ENCODE data around the gene EXOSC3. TPM values are rescaled to one million over a fixed set of nuclear protein-coding genes. Genes with fewer than 3 reads are reported as not detected.
A peak's percentile ranks its signal among the peaks of the same experiment; 100 is the strongest.
"Not testable (repeated sequence)": the region's sequence is repeated elsewhere in the genome, so short reads cannot be mapped to it uniquely, and the experiment has no call there.

EXOSC3 gene
- total RNA-seq (32.3 TPM), polyA plus RNA-seq (ENCODE audit: insufficient read depth, low read depth, low replicate concordance) (31.6 TPM)
- long read RNA-seq, donor 1, transcript EXOSC3-201 (4 exons, 1,806 nt), result major isoform, 13 of 17 reads
- long read RNA-seq, donor 1, partial matches to known transcripts, result 0 of 17 reads
- long read RNA-seq, donor 1, other reads (novel, unspliced or antisense), result 0 of 17 reads
- long read RNA-seq, donor 2, transcript EXOSC3-201 (4 exons, 1,806 nt), result major isoform, 14 of 22 reads
- long read RNA-seq, donor 2, partial matches to known transcripts, result 0 of 22 reads
- long read RNA-seq, donor 2, other reads (novel, unspliced or antisense), result 0 of 22 reads
- long read RNA-seq, donor 3, transcript EXOSC3-204 (3 exons, 509 nt), result minor isoform, 5 of 22 reads
- long read RNA-seq, donor 3, transcript EXOSC3-201 (4 exons, 1,806 nt), result major isoform, 14 of 22 reads
- long read RNA-seq, donor 3, partial matches to known transcripts, result 0 of 22 reads
- long read RNA-seq, donor 3, other reads (novel, unspliced or antisense), result 0 of 22 reads
- long read RNA-seq, donor 4, transcript EXOSC3-201 (4 exons, 1,806 nt), result major isoform, 10 of 17 reads
- long read RNA-seq, donor 4, partial matches to known transcripts, result 0 of 17 reads
- long read RNA-seq, donor 4, other reads (novel, unspliced or antisense), result 0 of 17 reads
- long read RNA-seq, donor 5, partial matches to known transcripts, result 0 of 1 reads
- long read RNA-seq, donor 5, other reads (novel, unspliced or antisense), result 0 of 1 reads
- long read RNA-seq, donor 6, transcript EXOSC3-201 (4 exons, 1,806 nt), result major isoform, 11 of 14 reads
- long read RNA-seq, donor 6, partial matches to known transcripts, result 0 of 14 reads
- long read RNA-seq, donor 6, other reads (novel, unspliced or antisense), result 0 of 14 reads
- long read RNA-seq, donor 7, transcript EXOSC3-201 (4 exons, 1,806 nt), result major isoform, 6 of 13 reads
- long read RNA-seq, donor 7, partial matches to known transcripts, result 0 of 13 reads
- long read RNA-seq, donor 7, other reads (novel, unspliced or antisense), result 4 of 13 reads
- long read RNA-seq, donor 8, transcript EXOSC3-201 (4 exons, 1,806 nt), result major isoform, 10 of 14 reads
- long read RNA-seq, donor 8, partial matches to known transcripts, result 0 of 14 reads
- long read RNA-seq, donor 8, other reads (novel, unspliced or antisense), result 0 of 14 reads
- long read RNA-seq, donor 9, transcript EXOSC3-201 (4 exons, 1,806 nt), result major isoform, 6 of 6 reads
- long read RNA-seq, donor 9, partial matches to known transcripts, result 0 of 6 reads
- long read RNA-seq, donor 9, other reads (novel, unspliced or antisense), result 0 of 6 reads
- long read RNA-seq, donor 10, transcript EXOSC3-201 (4 exons, 1,806 nt), result major isoform, 10 of 18 reads
- long read RNA-seq, donor 10, partial matches to known transcripts, result 5 of 18 reads
- long read RNA-seq, donor 10, other reads (novel, unspliced or antisense), result 0 of 18 reads

DNA sequence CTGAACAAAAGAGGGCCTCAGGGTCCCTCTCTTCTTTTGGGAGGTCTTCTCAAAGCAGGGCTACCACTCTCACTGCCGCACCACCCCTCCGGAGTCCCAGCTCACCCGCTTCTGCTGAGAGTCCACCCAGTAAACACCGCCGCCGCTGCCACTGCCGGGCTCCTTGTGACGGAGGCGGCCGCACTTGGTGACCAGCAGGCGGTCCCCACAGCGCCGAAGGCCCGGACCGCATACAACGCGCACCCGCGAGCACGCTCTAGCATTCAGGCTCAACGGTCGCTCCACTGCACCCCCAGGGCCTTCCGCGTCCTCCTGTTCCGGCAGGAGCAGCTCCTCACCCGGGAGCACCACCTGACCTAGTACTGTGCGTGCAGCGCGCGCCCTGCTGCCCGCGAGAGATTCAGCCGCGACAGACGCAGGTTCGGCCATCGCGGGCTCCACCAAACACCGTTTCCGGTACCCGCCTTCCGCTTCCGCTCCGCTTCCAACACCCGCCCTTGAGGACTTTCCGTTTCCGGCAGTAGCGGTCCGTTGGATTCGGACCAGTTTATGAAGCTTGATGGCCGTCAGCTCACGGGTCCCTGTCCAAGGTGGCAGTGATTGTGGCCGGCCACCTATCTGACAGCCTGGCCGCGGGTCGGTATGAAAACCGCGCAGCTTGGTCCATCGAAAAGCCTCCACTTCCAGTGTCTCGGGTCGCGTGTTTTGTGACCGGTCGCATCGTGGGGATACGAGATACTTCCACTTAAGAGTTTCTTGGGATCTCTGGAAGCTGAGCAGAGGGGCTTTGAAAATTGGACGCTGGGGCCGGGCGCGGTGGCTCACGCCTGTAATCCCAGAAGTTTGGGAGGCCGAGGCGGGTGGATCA, at the start of gene EXOSC3:
Gene EXOSC3, minus strand, starts transcription at position 449 of the 868 bp plus-strand sequence. Its CDS starts 20 bp downstream, at position 429.
- intact Hi-C loops (cut with DNase I), result no loop called here
- Histone ChIP-seq H3K9ac (ENCODE audit: low read length in 3 of 3) (peak within 1 kb of the TSS; percentile 85 to 90 (median 88)), H3K27ac (ENCODE audit: low read depth in 2 of 2, low read length in 2 of 2) (peak within 1 kb of the TSS; percentile 72 to 73), H3K36me3 (ENCODE audit: control insufficient read depth in 2 of 3, insufficient read depth in 3 of 3, low read length in 3 of 3) (peaks cover 8 to 32% (median 22%) of the 10 kb centered on the region in 3 donors), H3K9me3 (ENCODE audit: control insufficient read depth in 2 of 3, insufficient read depth in 1 of 3, low read length in 3 of 3) (no peaks in the 10 kb centered on the region), H3K27me3 (ENCODE audit: control insufficient read depth, insufficient read depth, low read length) (no peaks in the 10 kb centered on the region), H3K4me3 (ENCODE audit: low read length in 3 of 3) (peak within 1 kb of the TSS; percentile 89 to 95 (median 92)), H3K4me1 (ENCODE audit: control insufficient read depth in 2 of 3, insufficient read depth in 2 of 3, low read depth in 1 of 3, low read length in 3 of 3) (peaks cover 0 to 5% (median 4%) of the 10 kb centered on the region in 3 donors)
- FAIRE-seq, result no peak
- DNase-seq, result peak; percentile 91 to 97 (median 95)
- no peak for TF ChIP-seq CTCF (IDR thresholded peaks at IDR 0.05; ENCODE audit: borderline replicate concordance, extremely low read depth, insufficient read depth)

DNA sequence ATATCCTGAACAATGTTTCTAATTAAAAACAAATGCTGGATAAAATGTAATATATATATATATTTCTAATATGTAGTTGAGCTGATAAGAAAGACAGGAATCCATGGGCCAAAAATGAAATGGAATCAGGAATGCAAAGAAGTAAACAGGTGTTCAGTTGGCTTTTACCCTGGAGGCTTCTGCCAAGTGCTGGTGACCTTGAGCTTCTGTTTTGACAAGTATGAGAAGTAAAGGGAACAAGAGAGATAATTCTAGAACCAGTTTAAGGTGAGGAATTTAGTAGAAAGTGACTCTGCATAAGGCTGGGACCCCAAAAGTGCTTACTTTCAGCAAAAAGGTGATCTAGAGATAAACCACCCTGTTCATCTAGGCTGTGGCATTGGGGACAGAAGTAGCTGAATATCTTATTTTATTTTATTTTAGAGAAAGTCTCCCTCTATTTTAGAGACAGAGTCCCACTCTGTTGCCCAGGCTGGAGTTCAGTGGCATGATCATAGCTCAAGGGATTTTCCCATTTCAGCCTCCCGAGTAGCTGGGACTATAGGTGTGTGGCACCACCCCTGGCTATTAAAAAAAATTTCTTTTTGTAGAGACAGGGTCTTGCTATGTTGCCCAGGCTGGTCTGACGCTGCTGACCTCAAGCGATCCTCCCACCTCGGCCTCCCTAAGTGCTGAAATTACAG, 42.8 kb upstream of the EXOSC3 start:
- Histone ChIP-seq H3K27me3 (ENCODE audit: control insufficient read depth, insufficient read depth, low read length) (no peaks in the 10 kb centered on the region), H3K9ac (ENCODE audit: low read length in 3 of 3) (no peak overlapping the region), H3K4me3 (ENCODE audit: low read length in 3 of 3) (no peak overlapping the region), H3K4me1 (ENCODE audit: control insufficient read depth in 2 of 3, insufficient read depth in 2 of 3, low read depth in 1 of 3, low read length in 3 of 3) (no peaks in the 10 kb centered on the region), H3K9me3 (ENCODE audit: control insufficient read depth in 2 of 3, insufficient read depth in 1 of 3, low read length in 3 of 3) (no peaks in the 10 kb centered on the region), H3K27ac (ENCODE audit: low read depth in 2 of 2, low read length in 2 of 2) (no peak overlapping the region), H3K36me3 (ENCODE audit: control insufficient read depth in 2 of 3, insufficient read depth in 3 of 3, low read length in 3 of 3) (peaks cover 0 to 5% (median 4%) of the 10 kb centered on the region in 3 donors)
- DNase-seq (no peak), FAIRE-seq (no peak)
- intact Hi-C loops (cut with DNase I), result no loop called here
- no peak for TF ChIP-seq CTCF (IDR thresholded peaks at IDR 0.05; ENCODE audit: borderline replicate concordance, extremely low read depth, insufficient read depth)

GRCh38 chr9:37825174-37825573, 40.3 kb upstream of the EXOSC3 start:
- H3K9ac ChIP-seq (ENCODE audit: low read length in 3 of 3); H3K36me3 ChIP-seq (ENCODE audit: control insufficient read depth in 2 of 3, insufficient read depth in 3 of 3, low read length in 3 of 3); H3K4me1 ChIP-seq (ENCODE audit: control insufficient read depth in 2 of 3, insufficient read depth in 2 of 3, low read depth in 1 of 3, low read length in 3 of 3); DNase-seq; H3K27ac ChIP-seq (ENCODE audit: low read depth in 2 of 2, low read length in 2 of 2); H3K9me3 ChIP-seq (ENCODE audit: control insufficient read depth in 2 of 3, insufficient read depth in 1 of 3, low read length in 3 of 3); intact Hi-C loops (cut with DNase I); H3K4me3 ChIP-seq (ENCODE audit: low read length in 3 of 3); H3K27me3 ChIP-seq (ENCODE audit: control insufficient read depth, insufficient read depth, low read length); FAIRE-seq: not testable (repeated sequence)

All from kidney (tissue), 22 donors.